ENCODE data around the gene LYPD3.
A peak's percentile ranks its signal among the peaks of the same experiment; 100 is the strongest.

GRCh38 chr19:43503501-43504425, 38.4 kb upstream of the LYPD3 start:
- peak; percentile 41 for TF ChIP-seq CTCF (IDR thresholded peaks at IDR 0.05; ENCODE audit: poor library complexity)
- TF ChIP-seq EZH2 (IDR thresholded peaks at IDR 0.05; ENCODE audit: borderline replicate concordance): no peak
- no peak for TF ChIP-seq EZH2phosphoT487 (IDR thresholded peaks at IDR 0.05; ENCODE audit: low read depth, severe bottlenecking, unreplicated experiment)

Data from hepatocyte (in vitro differentiated cells).